WTC11 (cell line): ENCODE data around the gene LDLRAD3.

Experiments used
- CTCF ChIP-seq: fragments of 200-600 bp; IDR thresholded peaks from 2 replicates; pipeline ENCODE4 v1.8.0; 2022; ENCODE audit warnings: antibody characterized with exemption
- MLX ChIP-seq: sonication (generic); formaldehyde crosslinking; IDR thresholded peaks from 2 replicates; pipeline ENCODE4 v1.8.1; 2023; ENCODE audit warnings: mild to moderate bottlenecking, missing genetic modification reagents, moderate library complexity
- SMAD4 ChIP-seq: sonication (generic); formaldehyde crosslinking; IDR thresholded peaks from 2 replicates; pipeline ENCODE4 v1.8.0; 2022; ENCODE audit warnings: mild to moderate bottlenecking, missing genetic modification reagents
- TP53 ChIP-seq: sonication (generic); formaldehyde crosslinking; IDR thresholded peaks from 2 replicates; pipeline ENCODE4 v1.8.1; 2023; ENCODE audit warnings: mild to moderate bottlenecking, missing genetic modification reagents
- ZNF121 ChIP-seq: sonication (generic); formaldehyde crosslinking; IDR thresholded peaks from 2 replicates; pipeline ENCODE4 v1.8.0; 2023; ENCODE audit warnings: missing genetic modification reagents
- TF ChIP-seq, protein P1 (sequence below): sonication (generic); formaldehyde crosslinking; IDR thresholded peaks from 2 replicates; pipeline ENCODE4 v1.8.1; 2022; ENCODE audit warnings: low read depth, missing genetic modification reagents, borderline replicate concordance

GRCh38 chr11:36110668-36111410 lies 167.0 kb downstream of the LDLRAD3 start:
- TF ChIP-seq CTCF, result no peak
- no peak for TF ChIP-seq TP53 (CRISPR knock-in tag)
- TF ChIP-seq MLX, result no peak
- no peak for TF ChIP-seq ZNF121 (CRISPR knock-in tag)
- TF ChIP-seq SMAD4 (CRISPR knock-in tag), result no peak
- TF ChIP-seq, protein P1, sequence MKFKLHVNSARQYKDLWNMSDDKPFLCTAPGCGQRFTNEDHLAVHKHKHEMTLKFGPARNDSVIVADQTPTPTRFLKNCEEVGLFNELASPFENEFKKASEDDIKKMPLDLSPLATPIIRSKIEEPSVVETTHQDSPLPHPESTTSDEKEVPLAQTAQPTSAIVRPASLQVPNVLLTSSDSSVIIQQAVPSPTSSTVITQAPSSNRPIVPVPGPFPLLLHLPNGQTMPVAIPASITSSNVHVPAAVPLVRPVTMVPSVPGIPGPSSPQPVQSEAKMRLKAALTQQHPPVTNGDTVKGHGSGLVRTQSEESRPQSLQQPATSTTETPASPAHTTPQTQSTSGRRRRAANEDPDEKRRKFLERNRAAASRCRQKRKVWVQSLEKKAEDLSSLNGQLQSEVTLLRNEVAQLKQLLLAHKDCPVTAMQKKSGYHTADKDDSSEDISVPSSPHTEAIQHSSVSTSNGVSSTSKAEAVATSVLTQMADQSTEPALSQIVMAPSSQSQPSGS (CRISPR knock-in tag), result no peak
